ENCODE results near the gene CENPT. TPM values are rescaled to one million over a fixed set of nuclear protein-coding genes. Genes with fewer than 3 reads are reported as not detected.

Gene CENPT
- total RNA-seq, 4 donors from 2014 or later: 15.7 to 43.8 (median 26.2) TPM

- Histone ChIP-seq H3K4me1 (peaks cover 14 to 59% of the 10 kb centered on the region in 2 donors), H3K27ac (no peak overlapping the region), H3K9me3 (no peaks in the 10 kb centered on the region), H3K36me3 (peaks cover 0 to under 1% of the 10 kb centered on the region in 2 donors), H3K27me3 (no peaks in the 10 kb centered on the region), H3K4me3 (replicated peaks in 1 of 3) (no peak overlapping the region)
- no peak for TF ChIP-seq POLR2A (IDR thresholded peaks at IDR 0.05)
- TF ChIP-seq CTCF (IDR thresholded peaks at IDR 0.05): no peak
- intact Hi-C loops (cut with DNase I): no loop called here
- WGBS, 2 donors: 88 to 93% methylated on average over 4 to 8 of the region's 8 CpGs
- DNase-seq: no peak
These were observed 13.3 kb upstream of the CENPT start for GRCh38 chr16:67860589-67861398.

GRCh38 chr16:67858500-67858899 lies 11.0 kb upstream of the CENPT start:
- WGBS, 2 donors: 74 to 77% methylated on average over 4 of the region's 4 CpGs
- H3K27me3 ChIP-seq: no peaks in the 10 kb centered on the region
- peak overlapping the region; percentile 51 to 68 (median 64) for H3K27ac ChIP-seq
- peaks cover 14 to 65% of the 10 kb centered on the region in 2 donors for H3K4me1 ChIP-seq
- H3K9me3 ChIP-seq: no peaks in the 10 kb centered on the region
- no peak for DNase-seq
- H3K36me3 ChIP-seq: no peaks in the 10 kb centered on the region
- H3K4me3 ChIP-seq (replicated peaks in 1 of 3): no peak overlapping the region
- intact Hi-C loops (cut with DNase I): no loop called here
- TF ChIP-seq CTCF (IDR thresholded peaks at IDR 0.05): no peak
- no peak for TF ChIP-seq POLR2A (IDR thresholded peaks at IDR 0.05)

- H3K27me3 ChIP-seq: no peaks in the 10 kb centered on the region
- 28 to 44% methylated on average over 3 of the region's 3 CpGs for WGBS, 2 donors
- peak; percentile 84 to 86 for DNase-seq
- TF ChIP-seq POLR2A (IDR thresholded peaks at IDR 0.05) (no peak), CTCF (IDR thresholded peaks at IDR 0.05) (no peak)
- H3K36me3 ChIP-seq: no peaks in the 10 kb centered on the region
- H3K4me1 ChIP-seq: peaks cover 14 to 57% of the 10 kb centered on the region in 2 donors
- H3K4me3 ChIP-seq (replicated peaks in 1 of 3): no peak overlapping the region
- H3K27ac ChIP-seq: peak overlapping the region; percentile 51 to 68 (median 64)
- intact Hi-C loops (cut with DNase I): no loop called here
- no peaks in the 10 kb centered on the region for H3K9me3 ChIP-seq
These were observed 10.2 kb upstream of the CENPT start for GRCh38 chr16:67857547-67858233.

- H3K9me3 ChIP-seq: no peaks in the 10 kb centered on the region
- intact Hi-C loops (cut with DNase I): no loop called here
- peaks cover 14 to 53% of the 10 kb centered on the region in 2 donors for H3K4me1 ChIP-seq
- 94 to 97% methylated on average over 5 of the region's 5 CpGs for WGBS, 2 donors
- no peaks in the 10 kb centered on the region for H3K36me3 ChIP-seq
- no peak overlapping the region for H3K4me3 ChIP-seq (replicated peaks in 1 of 3)
- no peaks in the 10 kb centered on the region for H3K27me3 ChIP-seq
- DNase-seq: no peak
- TF ChIP-seq CTCF (IDR thresholded peaks at IDR 0.05) (no peak), POLR2A (IDR thresholded peaks at IDR 0.05) (no peak)
- H3K27ac ChIP-seq: peak overlapping the region in 2 of 3 donors; percentile 13 to 51
These were observed 9.5 kb upstream of the CENPT start for GRCh38 chr16:67856927-67857546.

Data from thyroid gland (tissue), 4 donors.